Measurements from ENCODE around the gene THSD7B.
"Not testable (repeated sequence)": the region's sequence is repeated elsewhere in the genome, so short reads cannot be mapped to it uniquely, and the experiment has no call there.

The THSD7B gene

DNA sequence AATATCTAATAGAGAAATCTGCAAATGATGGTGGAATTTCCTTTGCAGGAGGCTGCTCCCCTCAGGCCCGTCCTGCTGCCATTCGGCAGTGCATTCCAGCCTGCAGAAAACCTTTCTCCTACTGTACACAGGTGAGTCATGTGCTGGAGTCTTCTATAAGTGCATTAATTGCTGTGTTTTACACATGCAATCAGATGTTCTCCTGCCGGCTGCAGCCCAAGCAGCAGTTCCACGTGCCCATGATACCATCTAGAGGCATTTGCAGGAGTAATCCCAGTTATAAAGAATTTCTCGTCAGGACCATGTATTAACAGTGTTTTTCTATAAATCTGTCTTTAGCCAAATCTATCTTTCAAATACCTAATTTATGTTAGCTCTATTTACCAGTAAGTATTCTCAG lies 894.3 kb downstream of the THSD7B start:
- DNase-seq (ENCODE audit: low spot score in 2 of 2) (no peak), ATAC-seq (replicated peaks; ENCODE audit: extremely low read depth, poor library complexity, severe bottlenecking) (no peak)
- H3K4me1 Mint-ChIP-seq, result no peaks in the 10 kb centered on the region
- no peak overlapping the region for H3K27ac Mint-ChIP-seq (ENCODE audit: low read depth)
- no peaks in the 10 kb centered on the region for H3K36me3 Mint-ChIP-seq (ENCODE audit: insufficient read depth)
- H3K27me3 Mint-ChIP-seq, result no peaks in the 10 kb centered on the region
- H3K4me3 Mint-ChIP-seq, result no peak overlapping the region
- no peaks in the 10 kb centered on the region for H3K9me3 Mint-ChIP-seq

DNA sequence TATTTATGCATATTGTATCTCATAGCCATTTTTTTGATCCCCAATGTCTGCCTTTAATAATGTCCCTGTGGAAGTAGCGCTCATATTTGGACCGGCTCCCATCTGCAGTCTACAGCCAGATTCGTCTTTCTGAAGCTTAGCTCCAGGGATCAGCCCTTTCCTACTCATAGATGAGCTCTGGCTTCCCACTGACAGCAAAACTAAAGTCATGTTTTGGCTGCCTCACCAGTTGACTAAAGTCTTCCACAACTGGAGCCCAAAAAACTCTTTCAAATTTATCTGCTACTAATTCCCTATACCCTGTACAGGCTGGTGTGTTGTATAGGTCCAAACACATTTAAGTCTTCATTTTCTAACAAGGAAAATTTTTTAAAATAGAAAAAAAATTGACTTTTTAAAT lies 904.8 kb downstream of the THSD7B start:
- Mint-ChIP-seq H3K4me1 (no peaks in the 10 kb centered on the region), H3K4me3 (no peak overlapping the region), H3K9me3 (no peaks in the 10 kb centered on the region), H3K27me3 (no peaks in the 10 kb centered on the region), H3K36me3 (ENCODE audit: insufficient read depth) (no peaks in the 10 kb centered on the region), H3K27ac (ENCODE audit: low read depth) (no peak overlapping the region)
- DNase-seq (ENCODE audit: low spot score in 2 of 2) (no peak), ATAC-seq (replicated peaks; ENCODE audit: extremely low read depth, poor library complexity, severe bottlenecking) (no peak)

DNA sequence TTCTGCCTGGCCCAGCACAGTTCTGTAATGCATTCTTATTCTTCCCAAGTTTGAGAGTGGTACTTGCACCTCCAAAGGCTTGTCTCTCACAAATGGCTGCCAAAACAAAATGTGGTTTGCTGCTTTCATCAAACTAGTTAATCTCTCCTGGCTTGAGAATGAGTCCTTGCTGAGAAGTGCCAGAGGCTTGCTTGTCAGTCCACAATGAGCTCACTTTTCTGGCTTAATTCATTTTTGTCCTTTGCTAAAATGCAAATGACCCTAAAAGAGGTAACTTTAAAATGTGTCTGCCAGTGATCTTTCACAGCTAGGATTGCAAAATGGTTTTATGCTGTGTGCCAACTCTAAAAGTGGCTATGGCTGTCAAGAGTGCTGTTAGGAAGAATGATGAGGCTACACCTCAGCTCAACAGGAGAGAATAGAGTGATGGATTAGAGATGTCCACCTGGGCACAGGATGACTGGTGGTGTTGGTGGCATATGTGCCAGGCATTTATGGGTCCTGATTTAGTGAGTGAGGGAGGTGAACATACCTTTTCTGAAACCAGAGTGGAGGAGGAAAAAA lies 907.7 kb downstream of the THSD7B start:
- no peaks in the 10 kb centered on the region for H3K9me3 Mint-ChIP-seq
- H3K4me1 Mint-ChIP-seq, result no peaks in the 10 kb centered on the region
- no peaks in the 10 kb centered on the region for H3K36me3 Mint-ChIP-seq (ENCODE audit: insufficient read depth)
- H3K27me3 Mint-ChIP-seq, result no peaks in the 10 kb centered on the region
- H3K27ac Mint-ChIP-seq (ENCODE audit: low read depth), result no peak overlapping the region
- no peak for DNase-seq (ENCODE audit: low spot score in 2 of 2)
- no peak overlapping the region for H3K4me3 Mint-ChIP-seq
- ATAC-seq (replicated peaks; ENCODE audit: extremely low read depth, poor library complexity, severe bottlenecking), result no peak

DNA sequence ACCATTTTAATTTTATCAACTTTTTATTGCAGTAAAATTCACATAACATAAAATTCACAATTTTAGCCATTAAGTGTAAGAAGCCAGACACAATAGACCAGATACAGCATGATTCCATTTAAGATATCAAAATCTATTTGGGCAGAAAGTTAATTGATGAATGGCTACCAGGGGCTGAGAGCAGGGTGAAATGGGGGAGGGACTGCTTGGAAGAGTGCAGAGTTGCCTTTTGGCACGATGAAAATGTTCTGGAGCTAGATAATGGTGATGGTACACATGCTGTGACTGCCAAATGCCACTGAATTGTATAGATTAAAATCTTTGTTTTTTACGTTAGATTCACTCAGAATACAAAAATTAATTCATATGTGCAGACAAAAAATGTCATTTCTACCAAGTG lies 909.6 kb downstream of the THSD7B start:
- no peaks in the 10 kb centered on the region for H3K36me3 Mint-ChIP-seq (ENCODE audit: insufficient read depth)
- H3K27me3 Mint-ChIP-seq, result no peaks in the 10 kb centered on the region
- no peak for ATAC-seq (replicated peaks; ENCODE audit: extremely low read depth, poor library complexity, severe bottlenecking)

DNA sequence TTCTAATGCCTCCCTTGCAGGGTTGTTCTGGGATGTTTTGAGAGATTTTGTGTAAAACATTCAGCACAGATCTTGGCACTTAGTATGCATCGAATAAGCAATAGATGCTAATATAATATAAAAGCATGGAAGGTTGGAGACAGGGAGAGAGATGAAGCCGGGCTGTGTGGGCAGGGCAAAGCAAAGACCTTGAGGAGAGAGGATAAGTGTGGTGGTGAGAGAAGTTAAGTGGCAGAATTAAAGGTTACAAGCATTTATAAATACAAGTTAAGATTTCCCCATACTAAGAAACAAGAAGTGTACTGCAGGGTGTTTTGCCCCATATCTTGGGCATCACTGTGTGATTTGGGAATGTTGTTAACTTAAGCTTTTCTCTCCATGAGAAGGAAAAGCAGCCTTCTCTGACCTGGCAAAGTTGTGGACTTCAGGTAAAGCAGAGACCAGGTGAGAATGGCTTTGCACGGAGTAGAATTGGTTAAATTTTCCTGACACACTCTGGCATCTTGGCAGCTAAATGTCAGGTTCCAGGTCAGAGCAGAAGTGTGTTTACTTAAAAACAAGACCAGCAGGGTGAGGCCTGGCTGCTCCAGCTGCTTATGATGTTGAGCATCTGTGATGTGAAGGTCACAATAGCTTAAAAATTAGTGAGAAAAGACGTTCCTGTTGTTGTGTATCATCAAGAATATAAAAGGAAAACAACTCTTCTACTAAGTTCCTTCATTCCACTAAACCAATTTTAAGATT lies 910.4 kb downstream of the THSD7B start:
- Mint-ChIP-seq H3K4me3 (no peak overlapping the region), H3K27ac (ENCODE audit: low read depth) (no peak overlapping the region), H3K9me3 (no peaks in the 10 kb centered on the region), H3K27me3 (no peaks in the 10 kb centered on the region), H3K36me3 (ENCODE audit: insufficient read depth) (no peaks in the 10 kb centered on the region), H3K4me1 (no peaks in the 10 kb centered on the region)
- no peak for DNase-seq (ENCODE audit: low spot score in 2 of 2)
- no peak for ATAC-seq (replicated peaks; ENCODE audit: extremely low read depth, poor library complexity, severe bottlenecking)

More for the DNA sequence above, 909.6 kb downstream of the THSD7B start:
- Mint-ChIP-seq H3K4me3 (no peak overlapping the region), H3K27ac (ENCODE audit: low read depth) (no peak overlapping the region), H3K9me3 (no peaks in the 10 kb centered on the region), H3K4me1 (no peaks in the 10 kb centered on the region)
- DNase-seq (ENCODE audit: low spot score in 2 of 2), result no peak

DNA sequence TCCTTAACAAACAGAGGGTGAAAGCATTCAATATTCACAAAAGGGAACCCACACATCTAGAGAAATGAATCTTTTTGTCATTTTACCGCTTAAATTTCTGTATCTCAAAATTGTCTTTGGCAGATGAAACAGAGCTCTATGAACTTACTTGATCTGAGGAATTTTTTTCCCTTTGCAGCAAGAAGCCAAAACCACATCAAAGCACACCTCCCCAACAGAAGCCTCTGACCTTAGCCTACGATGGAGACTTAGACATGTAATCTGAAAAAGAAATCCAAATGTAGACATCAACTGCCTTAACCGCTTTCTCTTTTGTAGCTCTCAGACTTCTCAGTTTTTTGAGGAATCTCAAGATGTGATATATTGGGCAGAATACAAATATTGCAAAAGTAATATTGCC lies 911.0 kb downstream of the THSD7B start:
- Mint-ChIP-seq H3K27ac (ENCODE audit: low read depth) (no peak overlapping the region), H3K4me3 (no peak overlapping the region), H3K36me3 (ENCODE audit: insufficient read depth) (no peaks in the 10 kb centered on the region), H3K9me3 (no peaks in the 10 kb centered on the region), H3K27me3 (no peaks in the 10 kb centered on the region), H3K4me1 (no peaks in the 10 kb centered on the region)
- DNase-seq (ENCODE audit: low spot score in 2 of 2) (no peak), ATAC-seq (replicated peaks; ENCODE audit: extremely low read depth, poor library complexity, severe bottlenecking) (no peak)

DNA sequence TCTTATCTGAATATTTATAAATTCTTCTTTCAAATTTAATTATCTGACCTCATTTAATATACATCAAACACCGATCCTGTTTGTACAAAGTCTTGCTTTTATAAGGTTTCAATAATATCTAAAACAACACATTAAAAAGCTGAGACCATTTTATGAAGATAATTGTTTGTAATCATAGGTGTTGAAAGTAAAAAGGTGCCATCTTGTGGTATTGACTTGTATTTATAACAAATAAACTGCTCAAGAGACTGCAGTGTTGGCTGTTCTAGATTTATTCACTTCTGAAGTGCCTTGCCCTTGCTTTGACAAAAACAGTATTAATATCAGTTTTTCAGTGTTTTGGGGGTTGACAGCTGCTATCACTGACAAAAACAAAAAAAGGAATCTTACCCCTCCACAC lies 912.1 kb downstream of the THSD7B start:
- H3K27ac Mint-ChIP-seq (ENCODE audit: low read depth), result no peak overlapping the region
- H3K9me3 Mint-ChIP-seq, result no peaks in the 10 kb centered on the region
- H3K4me3 Mint-ChIP-seq, result no peak overlapping the region
- no peak for ATAC-seq (replicated peaks; ENCODE audit: extremely low read depth, poor library complexity, severe bottlenecking)
- H3K4me1 Mint-ChIP-seq, result no peaks in the 10 kb centered on the region
- no peaks in the 10 kb centered on the region for H3K36me3 Mint-ChIP-seq (ENCODE audit: insufficient read depth)
- no peaks in the 10 kb centered on the region for H3K27me3 Mint-ChIP-seq
- no peak for DNase-seq (ENCODE audit: low spot score in 2 of 2)

DNA sequence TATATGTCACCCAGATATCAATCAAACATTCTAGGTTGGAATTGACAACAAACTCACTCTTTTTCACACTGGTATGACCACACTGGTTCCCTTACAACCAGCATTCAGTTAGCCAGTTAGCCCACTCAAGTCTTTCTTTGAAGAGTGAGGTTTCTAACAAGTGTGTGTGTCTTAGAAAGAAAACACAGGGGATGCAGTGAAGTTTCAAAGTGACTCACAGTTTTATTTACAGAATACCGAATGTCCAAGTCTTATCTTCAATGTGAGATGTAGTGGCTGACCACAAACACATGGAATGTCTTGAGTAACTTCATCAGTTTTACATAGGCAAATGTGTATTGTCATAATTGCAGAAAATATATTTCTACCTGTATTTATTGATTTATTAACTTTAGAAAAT lies 924.2 kb downstream of the THSD7B start:
- Mint-ChIP-seq H3K4me1 (no peaks in the 10 kb centered on the region), H3K27ac (ENCODE audit: low read depth) (no peak overlapping the region), H3K27me3 (no peaks in the 10 kb centered on the region), H3K36me3 (ENCODE audit: insufficient read depth) (no peaks in the 10 kb centered on the region), H3K9me3 (peaks cover 19% of the 10 kb centered on the region), H3K4me3 (no peak overlapping the region)
- DNase-seq (ENCODE audit: low spot score in 2 of 2), result no peak
- no peak for ATAC-seq (replicated peaks; ENCODE audit: extremely low read depth, poor library complexity, severe bottlenecking)

DNA sequence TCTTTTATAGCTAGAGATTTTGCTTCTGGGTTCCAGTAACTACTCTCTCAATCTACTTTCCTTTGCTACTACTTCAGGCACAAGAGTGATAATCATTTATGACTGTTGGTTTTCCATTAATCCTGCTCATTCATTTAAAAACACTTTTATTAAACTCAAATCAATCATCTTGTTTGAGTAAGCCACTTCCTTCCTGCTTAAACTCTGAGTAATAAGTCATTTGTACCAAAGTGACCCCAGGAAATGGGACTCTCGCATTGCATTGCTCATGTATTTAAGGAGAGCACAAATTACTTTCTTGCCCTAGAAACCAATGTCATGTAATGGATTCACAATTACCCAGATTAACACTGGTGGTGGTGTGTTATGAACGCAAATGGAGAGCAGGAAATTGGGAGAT lies 928.2 kb downstream of the THSD7B start:
- H3K36me3 Mint-ChIP-seq (ENCODE audit: insufficient read depth), result no peaks in the 10 kb centered on the region

DNA sequence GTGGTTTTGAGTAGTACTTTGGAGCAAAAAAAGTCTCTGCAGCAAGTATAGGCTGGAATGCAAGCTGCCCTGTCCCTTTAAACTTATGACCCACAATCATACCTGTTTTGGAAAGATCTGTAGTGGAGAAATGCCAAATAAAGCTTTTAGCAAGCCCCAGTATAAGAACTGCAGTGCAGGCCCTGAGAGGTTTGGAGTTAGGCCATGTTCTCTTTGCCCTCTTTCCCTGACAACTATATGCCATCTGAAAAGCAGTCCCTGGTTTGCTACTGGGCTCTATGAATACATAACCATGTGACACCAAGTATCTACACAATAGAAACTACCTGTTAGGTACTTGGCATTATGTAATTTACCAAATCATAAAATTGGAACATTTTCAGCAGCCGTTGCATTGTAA lies 931.6 kb downstream of the THSD7B start:
- no peak for DNase-seq (ENCODE audit: low spot score in 2 of 2)
- H3K4me1 Mint-ChIP-seq, result no peaks in the 10 kb centered on the region
- no peaks in the 10 kb centered on the region for H3K27me3 Mint-ChIP-seq
- no peaks in the 10 kb centered on the region for H3K9me3 Mint-ChIP-seq
- H3K27ac Mint-ChIP-seq (ENCODE audit: low read depth), result no peak overlapping the region
- no peak for ATAC-seq (replicated peaks; ENCODE audit: extremely low read depth, poor library complexity, severe bottlenecking)
- H3K4me3 Mint-ChIP-seq, result no peak overlapping the region
- H3K36me3 Mint-ChIP-seq (ENCODE audit: insufficient read depth), result no peaks in the 10 kb centered on the region

More for the DNA sequence above, 928.2 kb downstream of the THSD7B start:
- Mint-ChIP-seq H3K27ac (ENCODE audit: low read depth) (no peak overlapping the region), H3K4me1 (no peaks in the 10 kb centered on the region), H3K4me3 (no peak overlapping the region), H3K9me3 (no peaks in the 10 kb centered on the region), H3K27me3 (no peaks in the 10 kb centered on the region)
- ATAC-seq (replicated peaks; ENCODE audit: extremely low read depth, poor library complexity, severe bottlenecking), result no peak
- no peak for DNase-seq (ENCODE audit: low spot score in 2 of 2)

DNA sequence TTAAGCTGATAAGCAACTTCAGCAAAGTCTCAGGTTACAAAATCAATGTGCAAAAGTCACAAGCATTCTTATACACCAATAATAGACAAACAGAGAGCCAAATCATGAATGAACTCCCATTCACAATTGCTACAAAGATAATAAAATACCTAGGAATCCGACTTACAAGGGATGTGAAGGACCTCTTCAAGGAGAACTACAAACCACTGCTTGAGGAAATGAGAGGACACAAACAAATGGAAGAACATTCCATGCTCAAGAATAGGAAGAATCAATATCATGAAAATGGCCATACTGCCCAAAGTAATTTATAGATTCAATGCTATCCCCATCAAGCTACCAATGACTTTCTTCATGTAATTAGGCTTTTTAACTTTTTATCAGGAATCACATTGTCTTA lies 934.9 kb downstream of the THSD7B start:
- H3K36me3 Mint-ChIP-seq (ENCODE audit: insufficient read depth); H3K4me1 Mint-ChIP-seq; DNase-seq (ENCODE audit: low spot score in 2 of 2); H3K9me3 Mint-ChIP-seq; ATAC-seq (replicated peaks; ENCODE audit: extremely low read depth, poor library complexity, severe bottlenecking); H3K27me3 Mint-ChIP-seq; H3K27ac Mint-ChIP-seq (ENCODE audit: low read depth); H3K4me3 Mint-ChIP-seq: not testable (repeated sequence)

DNA sequence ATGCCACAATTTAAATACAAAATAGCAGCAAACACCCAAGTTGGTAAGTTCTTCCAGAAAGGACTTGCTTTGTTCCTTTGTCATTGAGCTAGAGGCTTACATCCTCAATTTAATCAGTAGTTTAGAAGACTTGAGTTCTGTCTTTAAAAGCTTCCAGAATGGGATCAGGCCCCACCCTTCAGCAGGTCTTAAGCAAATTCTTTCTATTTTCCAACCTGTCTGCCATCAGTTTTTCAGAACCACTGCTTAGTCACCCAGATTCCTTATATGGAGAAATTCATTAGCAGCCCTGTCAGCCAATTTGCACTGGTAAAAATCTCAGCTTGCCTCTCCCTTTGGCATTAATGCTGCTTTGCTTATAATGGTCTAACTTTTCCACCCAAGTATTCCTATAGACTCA lies 935.3 kb downstream of the THSD7B start:
- Mint-ChIP-seq H3K9me3 (peaks cover 5% of the 10 kb centered on the region), H3K4me3 (no peak overlapping the region), H3K27me3 (no peaks in the 10 kb centered on the region), H3K27ac (ENCODE audit: low read depth) (no peak overlapping the region), H3K4me1 (no peaks in the 10 kb centered on the region), H3K36me3 (ENCODE audit: insufficient read depth) (no peaks in the 10 kb centered on the region)
- ATAC-seq (replicated peaks; ENCODE audit: extremely low read depth, poor library complexity, severe bottlenecking) (no peak), DNase-seq (ENCODE audit: low spot score in 2 of 2) (no peak)

DNA sequence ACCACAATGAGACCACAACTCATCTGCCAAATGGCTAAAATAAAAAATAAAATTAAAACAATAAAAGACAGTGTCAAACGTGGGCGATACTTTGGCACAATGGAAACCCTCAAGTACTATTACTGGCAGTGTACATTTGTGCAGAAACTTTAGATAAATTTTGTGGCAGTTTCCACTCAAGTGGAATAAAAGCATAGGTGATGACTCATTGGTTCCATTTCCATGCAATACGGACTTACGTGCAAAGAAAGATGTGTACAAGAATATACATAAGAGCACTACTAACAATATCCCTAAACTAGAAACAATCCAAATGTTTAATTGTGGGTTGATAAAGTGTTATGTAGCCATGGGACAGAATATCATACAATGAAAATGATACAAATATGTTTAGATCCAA lies 940.0 kb downstream of the THSD7B start:
- H3K27ac Mint-ChIP-seq (ENCODE audit: low read depth), result no peak overlapping the region
- peaks cover 6% of the 10 kb centered on the region for H3K9me3 Mint-ChIP-seq
- no peaks in the 10 kb centered on the region for H3K27me3 Mint-ChIP-seq
- no peak overlapping the region for H3K4me3 Mint-ChIP-seq
- DNase-seq (ENCODE audit: low spot score in 2 of 2) (no peak), ATAC-seq (replicated peaks; ENCODE audit: extremely low read depth, poor library complexity, severe bottlenecking) (no peak)
- H3K4me1 Mint-ChIP-seq, result no peaks in the 10 kb centered on the region
- H3K36me3 Mint-ChIP-seq (ENCODE audit: insufficient read depth), result no peaks in the 10 kb centered on the region

All from central memory CD8-positive, alpha-beta T cell (primary cell).